Ishikawa (cell line): ENCODE data around the gene GNPTG.

ENCODE experiments used
- CREB1 ChIP-seq: IDR thresholded peaks from 2 replicates; pipeline ENCODE4 v1.6.1; 2012; ENCODE audit warnings: low read depth
- MAX ChIP-seq: IDR thresholded peaks from 2 replicates; pipeline ENCODE4 v1.6.1; 2012
- NFIC ChIP-seq: IDR thresholded peaks from 2 replicates; pipeline ENCODE4 v1.6.1; 2012
- TAF1 ChIP-seq: IDR thresholded peaks from 2 replicates; pipeline ENCODE4 v1.6.1; 2012; ENCODE audit warnings: low read depth, mild to moderate bottlenecking
- ZBTB7A ChIP-seq: IDR thresholded peaks from 2 replicates; pipeline ENCODE4 v1.6.1; 2012; ENCODE audit warnings: low read depth

- TF ChIP-seq MAX (no peak), CREB1 (no peak), ZBTB7A (no peak), NFIC (no peak), TAF1 (no peak)
Measured at GRCh38 chr16:1366060-1366711, 14.5 kb downstream of the GNPTG start.
